Osteoblast (primary cell): ENCODE results near the gene GLRX2. TPM values are rescaled to one million over a fixed set of nuclear protein-coding genes. Genes with fewer than 3 reads are reported as not detected.

Experiments used
- DNase-seq: peaks from one replicate; pipeline ENCODE4 v3.0.0; 2011; ENCODE audit warnings: low spot score, mixed read lengths; ENCODE audit not compliant: insufficient read length; ENCODE audit errors: missing footprints
- H2AFZ ChIP-seq: 2 replicates; pipeline ENCODE4 v1.6.0; 2011; ENCODE audit warnings: mild to moderate bottlenecking, low read length
- H3K27ac ChIP-seq: 2 replicates; pipeline ENCODE4 v1.5.1; 2011; ENCODE audit warnings: mild to moderate bottlenecking, low read depth, low read length, moderate library complexity
- H3K27me3 ChIP-seq: 2 replicates; pipeline ENCODE4 v1.6.0; 2012; ENCODE audit warnings: mild to moderate bottlenecking, control low read depth, inconsistent platforms, low read length, moderate library complexity; ENCODE audit not compliant: insufficient read depth
- H3K36me3 ChIP-seq: 2 replicates; pipeline ENCODE4 v1.5.1; 2011; ENCODE audit warnings: mild to moderate bottlenecking, low read length, control low read depth, moderate library complexity; ENCODE audit not compliant: insufficient read depth
- H3K4me1 ChIP-seq: 2 replicates; pipeline ENCODE4 v1.5.1; 2011; ENCODE audit warnings: mild to moderate bottlenecking, low read length, control low read depth, moderate library complexity; ENCODE audit not compliant: insufficient read depth
- H3K4me2 ChIP-seq: 2 replicates; pipeline ENCODE4 v1.6.0; 2011; ENCODE audit warnings: mild to moderate bottlenecking, low read length; ENCODE audit not compliant: insufficient read depth
- H3K4me3 ChIP-seq: fragments of 200-600 bp; sonication (generic); 3 replicates; pipeline ENCODE4 v1.5.1; 2012; ENCODE audit warnings: mild to moderate bottlenecking, low read length, inconsistent platforms; ENCODE audit not compliant: insufficient read depth
- H3K79me2 ChIP-seq: 2 replicates; pipeline ENCODE4 v1.6.0; 2012; ENCODE audit warnings: mild to moderate bottlenecking, low read length, control low read depth, inconsistent platforms; ENCODE audit not compliant: insufficient read depth
- H3K9me3 ChIP-seq: 2 replicates; pipeline ENCODE4 v1.5.1; 2011; ENCODE audit warnings: low read depth, low read length, control low read depth
- H4K20me1 ChIP-seq: 2 replicates; pipeline ENCODE4 v1.6.0; 2012; ENCODE audit warnings: mild to moderate bottlenecking, low read length, control low read depth; ENCODE audit not compliant: insufficient read depth
- total RNA-seq: library from RNA; depleted of rRNA; stranded (reverse); fragments of >200 nt; gene quantifications from 2 replicates; pipeline ENCODE4 v1.2.3, GENCODE V29; 2012
- TF ChIP-seq, protein P1 (sequence below): IDR thresholded peaks from 2 replicates; pipeline ENCODE4 v1.5.1; 2011; ENCODE audit warnings: mild to moderate bottlenecking, low read depth, low read length, moderate library complexity; ENCODE audit errors: extremely low read depth

GLRX2 gene
- total RNA-seq, 1 donor: 9.4 TPM

- peaks cover 71% of the 10 kb centered on the region for H3K79me2 ChIP-seq
- TF ChIP-seq, protein P1, sequence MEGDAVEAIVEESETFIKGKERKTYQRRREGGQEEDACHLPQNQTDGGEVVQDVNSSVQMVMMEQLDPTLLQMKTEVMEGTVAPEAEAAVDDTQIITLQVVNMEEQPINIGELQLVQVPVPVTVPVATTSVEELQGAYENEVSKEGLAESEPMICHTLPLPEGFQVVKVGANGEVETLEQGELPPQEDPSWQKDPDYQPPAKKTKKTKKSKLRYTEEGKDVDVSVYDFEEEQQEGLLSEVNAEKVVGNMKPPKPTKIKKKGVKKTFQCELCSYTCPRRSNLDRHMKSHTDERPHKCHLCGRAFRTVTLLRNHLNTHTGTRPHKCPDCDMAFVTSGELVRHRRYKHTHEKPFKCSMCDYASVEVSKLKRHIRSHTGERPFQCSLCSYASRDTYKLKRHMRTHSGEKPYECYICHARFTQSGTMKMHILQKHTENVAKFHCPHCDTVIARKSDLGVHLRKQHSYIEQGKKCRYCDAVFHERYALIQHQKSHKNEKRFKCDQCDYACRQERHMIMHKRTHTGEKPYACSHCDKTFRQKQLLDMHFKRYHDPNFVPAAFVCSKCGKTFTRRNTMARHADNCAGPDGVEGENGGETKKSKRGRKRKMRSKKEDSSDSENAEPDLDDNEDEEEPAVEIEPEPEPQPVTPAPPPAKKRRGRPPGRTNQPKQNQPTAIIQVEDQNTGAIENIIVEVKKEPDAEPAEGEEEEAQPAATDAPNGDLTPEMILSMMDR: no peak
- no peak for DNase-seq
- no peak overlapping the region for H3K27ac ChIP-seq
- peaks cover 6% of the 10 kb centered on the region for H3K4me1 ChIP-seq
- no peaks in the 10 kb centered on the region for H3K27me3 ChIP-seq
- H4K20me1 ChIP-seq: peaks cover 31% of the 10 kb centered on the region
- no peak overlapping the region for H3K4me3 ChIP-seq
- no peak overlapping the region for H2AFZ ChIP-seq
- no peak overlapping the region for H3K4me2 ChIP-seq
- H3K9me3 ChIP-seq: no peaks in the 10 kb centered on the region
- H3K36me3 ChIP-seq: peaks cover 30% of the 10 kb centered on the region
Observed at GRCh38 chr1:193125369-193125768, 20.2 kb upstream of the GLRX2 start.

DNA sequence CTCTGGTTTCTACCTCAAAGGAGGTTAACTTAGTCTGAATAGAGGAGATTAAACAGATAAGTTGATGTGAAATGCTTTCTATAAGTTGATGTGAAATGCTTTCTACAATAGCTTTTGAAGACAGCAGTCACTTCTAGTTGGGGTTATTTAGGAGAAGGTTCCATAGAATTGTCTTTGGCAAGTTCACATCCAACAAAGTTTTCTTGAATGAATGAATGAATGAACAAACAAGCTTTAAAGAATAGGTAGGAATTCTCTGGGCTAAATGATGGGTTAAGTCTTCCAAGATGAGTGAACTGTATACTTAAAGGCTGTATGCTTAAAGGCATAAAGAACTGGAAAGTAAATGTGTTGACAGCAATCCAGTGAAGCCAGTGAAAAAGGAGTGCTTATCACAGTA lies 18.5 kb upstream of the GLRX2 start:
- H2AFZ ChIP-seq: no peak overlapping the region
- H3K27ac ChIP-seq: no peak overlapping the region
- H3K27me3 ChIP-seq: no peaks in the 10 kb centered on the region
- H3K9me3 ChIP-seq: no peaks in the 10 kb centered on the region
- no peak for DNase-seq
- H4K20me1 ChIP-seq: peaks cover 23% of the 10 kb centered on the region
- TF ChIP-seq, protein P1: no peak
- peaks cover 6% of the 10 kb centered on the region for H3K4me1 ChIP-seq
- H3K79me2 ChIP-seq: peaks cover 62% of the 10 kb centered on the region
- peak overlapping the region; percentile 97 for H3K4me3 ChIP-seq
- H3K4me2 ChIP-seq: peak overlapping the region; percentile 94
- peaks cover 21% of the 10 kb centered on the region for H3K36me3 ChIP-seq

DNA sequence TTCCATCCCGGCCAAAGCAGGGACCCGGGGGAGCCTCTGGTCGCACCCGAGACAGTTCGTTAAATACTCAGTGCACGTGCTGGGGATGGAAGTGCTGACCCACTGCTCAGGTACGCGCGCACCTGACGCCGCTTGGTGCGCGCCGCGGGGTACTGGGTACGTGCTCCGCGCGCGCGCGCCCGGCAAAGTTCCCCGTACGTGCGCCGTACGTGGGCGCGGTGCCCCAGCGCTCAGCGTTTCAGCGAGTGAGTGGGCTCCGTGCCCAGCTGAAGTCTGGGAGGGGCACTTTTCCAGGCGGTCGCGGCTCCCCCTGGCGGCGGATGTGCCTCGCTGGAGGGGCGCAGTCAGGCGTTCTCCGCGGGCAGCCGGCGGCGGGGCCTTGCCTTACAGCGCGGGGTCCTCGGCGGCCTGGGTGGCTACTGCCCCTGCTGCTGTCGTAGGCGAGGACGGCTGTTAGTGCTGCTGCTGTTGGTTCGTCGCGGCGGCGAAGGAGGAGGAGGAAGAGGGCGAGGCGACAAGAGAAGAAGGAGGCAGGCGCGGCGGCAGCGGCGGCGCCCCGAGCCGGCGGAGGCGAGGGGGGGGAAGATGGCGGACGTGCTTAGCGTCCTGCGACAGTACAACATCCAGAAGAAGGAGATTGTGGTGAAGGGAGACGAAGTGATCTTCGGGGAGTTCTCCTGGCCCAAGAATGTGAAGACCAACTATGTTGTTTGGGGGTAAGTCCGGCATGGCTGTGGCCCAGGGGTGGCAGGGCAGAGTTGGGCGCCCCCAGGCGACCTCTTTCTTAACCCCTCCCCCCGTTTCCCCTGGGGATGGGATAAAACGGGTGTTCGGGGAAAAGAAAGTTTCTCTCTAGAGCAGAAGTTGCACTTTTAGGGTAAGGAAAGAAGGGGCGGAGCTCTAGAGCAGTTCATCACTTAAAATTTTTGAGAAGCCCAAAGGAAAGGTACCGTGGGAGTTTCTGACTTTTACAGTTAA lies 16.7 kb upstream of the GLRX2 start, which contains the start of gene CDC73:
TSS of gene CDC73 (plus strand) at position 416 of the 978 bp plus-strand sequence. CDS start at position 586, 170 bp downstream.
- peak within 1 kb of the TSS; percentile 95 for H3K27ac ChIP-seq
- H3K4me1 ChIP-seq: peaks cover 6% of the 10 kb centered on the region
- H3K79me2 ChIP-seq: peaks cover 45% of the 10 kb centered on the region
- no peaks in the 10 kb centered on the region for H3K9me3 ChIP-seq
- peak within 1 kb of the TSS; percentile 97 for H3K4me3 ChIP-seq
- TF ChIP-seq, protein P1: peak; percentile 79
- no peaks in the 10 kb centered on the region for H3K27me3 ChIP-seq
- H2AFZ ChIP-seq: peak within 1 kb of the TSS; percentile 98
- H3K36me3 ChIP-seq: peaks cover 17% of the 10 kb centered on the region
- H4K20me1 ChIP-seq: peaks cover 21% of the 10 kb centered on the region
- peak within 1 kb of the TSS; percentile 94 for H3K4me2 ChIP-seq
- peak; percentile 99 for DNase-seq

DNA sequence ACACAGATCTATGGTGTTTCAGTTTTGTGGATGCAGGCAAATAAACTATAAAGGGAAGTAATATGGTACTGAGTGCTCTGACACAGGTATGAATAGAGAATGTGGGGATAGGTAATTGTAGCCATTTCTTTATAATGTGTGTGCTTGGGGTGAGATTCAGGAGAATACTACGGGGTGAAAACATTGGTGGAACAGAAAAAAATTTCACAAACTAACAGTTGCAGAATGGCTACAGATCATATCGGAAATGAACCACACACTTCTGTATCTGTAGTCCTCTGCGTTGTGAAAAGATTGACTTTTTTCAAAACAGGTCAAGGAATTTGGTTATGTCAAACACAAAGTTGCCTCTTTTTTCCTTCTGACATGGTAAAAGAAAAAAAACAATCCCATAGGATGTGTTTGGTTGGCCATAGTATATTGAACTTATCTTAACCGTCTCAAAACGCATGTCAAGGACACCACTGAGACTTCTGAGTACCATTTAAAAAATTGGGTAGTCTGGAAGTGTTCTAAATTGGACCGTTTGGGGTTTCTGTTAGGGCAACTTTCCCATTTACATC lies 15.5 kb upstream of the GLRX2 start:
- Histone ChIP-seq H3K27me3 (no peaks in the 10 kb centered on the region), H3K36me3 (peaks cover 5% of the 10 kb centered on the region), H4K20me1 (peaks cover 17% of the 10 kb centered on the region), H3K4me2 (peak overlapping the region; percentile 94), H3K9me3 (no peaks in the 10 kb centered on the region), H3K27ac (no peak overlapping the region), H3K79me2 (peaks cover 35% of the 10 kb centered on the region), H2AFZ (peak overlapping the region; percentile 93), H3K4me1 (peaks cover 11% of the 10 kb centered on the region), H3K4me3 (peak overlapping the region; percentile 97)
- TF ChIP-seq, protein P1: no peak
- no peak for DNase-seq
